ENCODE measurements around the gene ASXL1.

The ASXL1 gene

DNA sequence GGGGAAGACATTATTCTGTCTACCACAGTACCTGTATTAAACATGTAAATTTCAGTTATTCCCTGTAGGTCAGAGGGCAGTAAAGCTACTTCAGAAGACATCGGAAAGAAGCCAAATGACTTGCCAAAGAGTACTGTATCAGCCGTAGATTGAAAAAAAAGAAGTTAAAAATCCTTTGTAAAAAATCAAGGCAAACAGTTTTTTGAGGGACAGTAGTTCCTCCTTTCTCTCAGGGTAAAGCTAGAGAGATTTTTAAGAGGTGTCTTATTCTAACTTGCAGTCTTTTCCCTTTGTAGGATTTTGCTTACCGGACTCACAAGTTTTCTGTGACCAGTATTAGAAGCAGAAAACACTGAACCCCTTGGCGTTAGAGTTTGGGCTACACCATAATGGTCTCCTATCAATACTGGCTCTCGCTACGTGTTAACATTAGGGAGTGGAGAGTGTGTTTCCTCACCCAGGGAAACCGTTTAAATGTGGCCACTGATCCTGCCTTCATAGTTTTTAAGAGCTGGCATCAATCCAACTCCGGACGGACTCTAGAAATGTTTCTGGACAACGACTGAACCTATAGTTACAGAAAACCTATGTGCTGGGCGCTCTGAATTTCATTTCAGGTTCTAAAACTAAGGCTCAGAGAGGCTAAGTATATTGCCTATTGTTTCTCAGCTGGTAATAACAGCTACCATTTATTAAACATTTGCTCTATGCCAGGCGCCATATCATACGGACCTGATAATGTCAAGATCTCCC is 1.3 kb upstream of the ASXL1 start:
- H3K36me3 ChIP-seq: no peaks in the 10 kb centered on the region
- H3K27me3 ChIP-seq: no peaks in the 10 kb centered on the region
- H3K9me3 ChIP-seq: no peaks in the 10 kb centered on the region
- no peak for DNase-seq
- peaks cover 0 to 39% (median 19%) of the 10 kb centered on the region in 4 donors for H3K4me1 ChIP-seq
- TF ChIP-seq, protein P1, sequence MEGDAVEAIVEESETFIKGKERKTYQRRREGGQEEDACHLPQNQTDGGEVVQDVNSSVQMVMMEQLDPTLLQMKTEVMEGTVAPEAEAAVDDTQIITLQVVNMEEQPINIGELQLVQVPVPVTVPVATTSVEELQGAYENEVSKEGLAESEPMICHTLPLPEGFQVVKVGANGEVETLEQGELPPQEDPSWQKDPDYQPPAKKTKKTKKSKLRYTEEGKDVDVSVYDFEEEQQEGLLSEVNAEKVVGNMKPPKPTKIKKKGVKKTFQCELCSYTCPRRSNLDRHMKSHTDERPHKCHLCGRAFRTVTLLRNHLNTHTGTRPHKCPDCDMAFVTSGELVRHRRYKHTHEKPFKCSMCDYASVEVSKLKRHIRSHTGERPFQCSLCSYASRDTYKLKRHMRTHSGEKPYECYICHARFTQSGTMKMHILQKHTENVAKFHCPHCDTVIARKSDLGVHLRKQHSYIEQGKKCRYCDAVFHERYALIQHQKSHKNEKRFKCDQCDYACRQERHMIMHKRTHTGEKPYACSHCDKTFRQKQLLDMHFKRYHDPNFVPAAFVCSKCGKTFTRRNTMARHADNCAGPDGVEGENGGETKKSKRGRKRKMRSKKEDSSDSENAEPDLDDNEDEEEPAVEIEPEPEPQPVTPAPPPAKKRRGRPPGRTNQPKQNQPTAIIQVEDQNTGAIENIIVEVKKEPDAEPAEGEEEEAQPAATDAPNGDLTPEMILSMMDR (IDR thresholded peaks at IDR 0.05): no peak
- H3K4me3 ChIP-seq: peak overlapping the region; percentile 60 to 90
- intact Hi-C loops (cut with DNase I; ENCODE audit: low total_unique reads): no loop called here
- peak overlapping the region; percentile 87 to 97 for H3K27ac ChIP-seq

DNA sequence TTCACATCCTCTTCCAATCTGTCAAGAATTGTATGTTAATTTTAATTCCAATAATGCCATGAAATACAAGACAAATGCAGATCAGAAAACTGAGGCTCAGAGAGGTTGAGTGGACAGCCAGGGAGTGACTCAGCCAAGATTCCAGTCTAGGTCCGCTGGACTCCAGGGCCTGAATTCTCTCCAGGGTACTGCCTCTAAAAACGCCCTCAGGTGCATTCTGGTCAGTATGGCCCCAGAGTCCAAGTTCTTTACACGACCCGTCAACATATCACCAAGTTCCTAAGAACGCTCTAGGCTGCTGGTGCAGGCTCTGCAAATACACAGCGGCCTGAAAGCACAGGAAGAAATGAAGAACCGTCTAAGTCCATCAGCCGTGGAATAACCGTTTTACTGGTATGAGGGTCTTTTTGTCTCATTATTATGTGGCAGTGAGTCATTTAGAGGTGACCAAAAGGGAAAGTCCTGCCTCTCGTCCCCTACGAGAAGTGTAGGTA is 709 bp upstream of the ASXL1 start:
- intact Hi-C loops (cut with DNase I; ENCODE audit: low total_unique reads): no loop called here
- Histone ChIP-seq H3K27me3 (no peaks in the 10 kb centered on the region), H3K4me3 (peak overlapping the region; percentile 60 to 90), H3K27ac (peak overlapping the region; percentile 87 to 97), H3K36me3 (no peaks in the 10 kb centered on the region), H3K9me3 (no peaks in the 10 kb centered on the region), H3K4me1 (peaks cover 0 to 45% (median 23%) of the 10 kb centered on the region in 4 donors)
- TF ChIP-seq, protein P1 (IDR thresholded peaks at IDR 0.05): no peak
- DNase-seq: peak; percentile 22 to 66

DNA sequence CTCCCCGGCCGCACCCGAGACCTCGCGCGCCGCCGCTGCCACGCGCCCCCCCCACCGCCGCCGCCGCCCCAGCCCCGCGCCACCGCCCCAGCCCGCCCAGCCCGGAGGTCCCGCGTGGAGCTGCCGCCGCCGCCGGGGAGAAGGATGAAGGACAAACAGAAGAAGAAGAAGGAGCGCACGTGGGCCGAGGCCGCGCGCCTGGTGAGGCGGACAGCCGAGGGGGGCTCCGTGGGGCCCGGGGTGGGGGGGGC is 426 bp downstream of the ASXL1 start:
- peak overlapping the region; percentile 87 to 97 for H3K27ac ChIP-seq
- H3K9me3 ChIP-seq: no peaks in the 10 kb centered on the region
- H3K27me3 ChIP-seq: no peaks in the 10 kb centered on the region
- no peaks in the 10 kb centered on the region for H3K36me3 ChIP-seq
- peak overlapping the region; percentile 60 to 90 for H3K4me3 ChIP-seq
- TF ChIP-seq, protein P1 (IDR thresholded peaks at IDR 0.05): no peak
- H3K4me1 ChIP-seq: peaks cover 0 to 56% (median 30%) of the 10 kb centered on the region in 4 donors
- no peak for DNase-seq
- intact Hi-C loops (cut with DNase I; ENCODE audit: low total_unique reads): loop anchor here (2.0 kb wide), 1 partner anchor 124 kb away; no protein-coding TSS in a partner anchor

DNA sequence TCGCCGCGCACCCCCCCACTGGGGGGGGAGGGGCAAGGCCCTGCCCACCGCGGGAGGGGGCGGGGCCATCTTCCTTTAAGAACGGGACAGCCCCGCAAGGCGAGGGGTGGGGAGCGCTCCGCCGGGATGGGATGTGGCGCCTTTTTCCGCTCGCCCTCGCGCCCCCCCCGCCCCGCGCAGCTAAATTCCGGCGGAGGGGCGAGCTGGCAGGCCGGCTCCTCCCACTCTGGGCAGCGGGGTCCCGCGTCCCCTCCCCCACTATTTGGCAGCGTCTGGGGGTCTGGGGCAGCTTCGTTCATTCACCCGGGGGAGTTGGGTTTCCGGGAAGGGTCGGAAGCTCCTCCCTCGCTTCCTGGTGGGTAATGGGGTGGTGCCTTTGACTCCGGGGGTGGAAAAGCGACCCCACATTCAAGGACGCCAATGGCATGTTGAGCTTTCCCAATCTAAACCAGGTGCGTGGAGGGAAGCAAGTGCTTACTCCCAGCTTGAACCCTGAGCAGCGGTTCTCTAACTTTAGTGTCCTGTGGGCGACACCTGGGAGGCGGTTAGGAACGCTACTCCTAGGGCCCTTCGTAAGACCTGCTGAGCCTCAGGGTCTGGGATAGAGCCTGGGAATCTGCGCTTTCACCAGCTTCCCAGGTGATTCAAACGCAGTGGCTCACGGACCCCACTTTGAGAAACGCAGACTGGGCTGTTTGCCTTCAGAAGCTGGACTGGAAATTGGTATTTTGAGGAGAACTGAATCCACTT is 927 bp downstream of the ASXL1 start:
- H3K27ac ChIP-seq: peak overlapping the region; percentile 87 to 97

DNA sequence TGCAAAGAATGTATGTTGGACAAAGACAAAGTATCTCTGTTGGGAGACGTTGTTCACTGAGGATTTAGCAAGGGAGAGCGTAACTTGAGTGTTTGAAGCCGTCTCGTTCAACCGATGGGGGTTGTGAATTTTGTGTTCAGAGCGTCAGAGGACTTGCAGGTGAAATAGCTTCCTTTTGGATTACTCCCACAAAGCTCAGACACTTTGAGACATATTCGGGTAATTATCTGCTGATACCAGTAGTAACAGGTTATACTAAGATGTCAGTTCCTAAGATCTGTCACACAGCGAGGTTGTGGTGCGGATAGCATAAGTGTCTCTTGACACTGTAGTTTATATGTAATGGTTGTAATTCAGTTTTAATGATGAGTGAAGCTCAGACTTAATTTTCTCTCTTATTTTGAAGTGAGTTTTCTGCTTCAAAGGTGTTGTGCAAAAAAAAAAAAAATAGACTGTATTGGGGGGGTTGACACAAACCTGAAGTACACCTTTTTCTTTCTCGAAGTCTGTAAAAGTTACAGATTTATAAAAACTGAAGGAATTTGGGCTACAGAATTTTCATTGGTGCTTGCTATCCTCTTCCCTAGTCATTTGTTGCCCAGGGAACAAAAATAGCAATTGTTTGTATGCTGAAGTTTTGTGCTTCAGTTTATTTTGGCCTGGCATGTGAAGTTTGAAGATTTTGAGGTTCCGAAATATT is 1.7 kb downstream of the ASXL1 start:
- H3K9me3 ChIP-seq: no peaks in the 10 kb centered on the region
- TF ChIP-seq, protein P1 (IDR thresholded peaks at IDR 0.05): no peak
- intact Hi-C loops (cut with DNase I; ENCODE audit: low total_unique reads): loop anchor here (2.0 kb wide), 1 partner anchor 123 kb away; no protein-coding TSS in a partner anchor
- peak overlapping the region; percentile 60 to 90 for H3K4me3 ChIP-seq
- DNase-seq: no peak
- peaks cover 0 to 68% (median 36%) of the 10 kb centered on the region in 4 donors for H3K4me1 ChIP-seq
- H3K27me3 ChIP-seq: no peaks in the 10 kb centered on the region
- H3K36me3 ChIP-seq: no peaks in the 10 kb centered on the region
- peak overlapping the region; percentile 87 to 97 for H3K27ac ChIP-seq

More for the DNA sequence above, 927 bp downstream of the ASXL1 start:
- Histone ChIP-seq H3K27me3 (no peaks in the 10 kb centered on the region), H3K9me3 (no peaks in the 10 kb centered on the region), H3K36me3 (no peaks in the 10 kb centered on the region), H3K4me1 (peaks cover 0 to 61% (median 33%) of the 10 kb centered on the region in 4 donors), H3K4me3 (peak overlapping the region; percentile 60 to 90)
- TF ChIP-seq, protein P1 (IDR thresholded peaks at IDR 0.05): no peak
- peak; percentile 81 to 87 for DNase-seq
- intact Hi-C loops (cut with DNase I; ENCODE audit: low total_unique reads): loop anchor here (2.0 kb wide), 1 partner anchor 124 kb away; no protein-coding TSS in a partner anchor

All from tibial artery (tissue), 4 donors.